ENCODE results near the gene MAGI1. TPM values are rescaled to one million over a fixed set of nuclear protein-coding genes. Genes with fewer than 3 reads are reported as not detected.

Gene MAGI1
- total and polyA plus RNA-seq, 4 donors = 5.0 to 69.2 (median 28.5) TPM

DNA sequence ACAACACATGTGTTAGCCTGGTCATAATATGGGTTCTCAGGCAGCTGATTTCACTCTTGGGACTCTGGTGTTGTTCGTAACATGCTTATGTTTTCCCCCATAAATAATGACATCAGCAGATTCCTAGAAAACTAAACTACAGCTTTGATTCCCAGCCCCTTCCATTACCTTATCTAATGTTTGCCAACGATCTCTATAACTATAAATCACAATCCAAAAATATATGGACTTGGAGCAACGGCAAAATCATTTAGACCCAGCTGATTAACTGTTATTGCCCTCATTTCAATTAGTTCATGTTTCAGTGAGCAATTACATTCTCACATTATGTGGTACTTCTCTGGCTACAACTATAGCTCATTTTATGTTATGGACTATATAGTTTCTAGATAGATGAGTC is 531.3 kb downstream of the MAGI1 start:
- ATAC-seq (ENCODE audit: low FRiP score) (no peak), DNase-seq (no peak)
- intact Hi-C loops (cut with DNase I) = no loop called here
- no peaks in the 10 kb centered on the region for H3K27me3 ChIP-seq (ENCODE audit: control insufficient read depth in 1 of 2, insufficient read depth in 2 of 2, low read length in 1 of 2)
- WGBS, 2 donors = 58 to 59% methylated on average over 3 of the region's 3 CpGs
- no peak overlapping the region for H3K4me3 ChIP-seq (ENCODE audit: low read length in 2 of 2)
- H3K36me3 ChIP-seq (ENCODE audit: control insufficient read depth in 1 of 2, insufficient read depth in 2 of 2, low read length in 1 of 2) = no peaks in the 10 kb centered on the region
- no peaks in the 10 kb centered on the region for H3K9me3 ChIP-seq (ENCODE audit: control insufficient read depth, low read length)
- H3K4me1 ChIP-seq (ENCODE audit: control insufficient read depth in 1 of 2, insufficient read depth in 2 of 2, low read length in 2 of 2) = no peaks in the 10 kb centered on the region
- no peak overlapping the region for H3K27ac ChIP-seq (ENCODE audit: low read depth in 1 of 2, low read length in 2 of 2)

- H3K27ac ChIP-seq (ENCODE audit: low read depth in 1 of 2, low read length in 2 of 2) = no peak overlapping the region
- ATAC-seq (ENCODE audit: low FRiP score) (no peak), DNase-seq (no peak)
- H3K36me3 ChIP-seq (ENCODE audit: control insufficient read depth in 1 of 2, insufficient read depth in 2 of 2, low read length in 1 of 2) = no peaks in the 10 kb centered on the region
- H3K4me3 ChIP-seq (ENCODE audit: low read length in 2 of 2) = no peak overlapping the region
- H3K9me3 ChIP-seq (ENCODE audit: control insufficient read depth, low read length) = no peaks in the 10 kb centered on the region
- 62 to 76% methylated on average over 1 of the region's 1 CpG for WGBS, 2 donors
- H3K27me3 ChIP-seq (ENCODE audit: control insufficient read depth in 1 of 2, insufficient read depth in 2 of 2, low read length in 1 of 2) = no peaks in the 10 kb centered on the region
- H3K4me1 ChIP-seq (ENCODE audit: control insufficient read depth in 1 of 2, insufficient read depth in 2 of 2, low read length in 2 of 2) = no peaks in the 10 kb centered on the region
- intact Hi-C loops (cut with DNase I) = no loop called here
These were observed 534.9 kb downstream of the MAGI1 start for GRCh38 chr3:65503776-65504175.

GRCh38 chr3:65502526-65502925 is 536.2 kb downstream of the MAGI1 start:
- Histone ChIP-seq H3K4me1 (ENCODE audit: control insufficient read depth in 1 of 2, insufficient read depth in 2 of 2, low read length in 2 of 2) (no peaks in the 10 kb centered on the region), H3K27ac (ENCODE audit: low read depth in 1 of 2, low read length in 2 of 2) (no peak overlapping the region), H3K9me3 (ENCODE audit: control insufficient read depth, low read length) (no peaks in the 10 kb centered on the region), H3K36me3 (ENCODE audit: control insufficient read depth in 1 of 2, insufficient read depth in 2 of 2, low read length in 1 of 2) (no peaks in the 10 kb centered on the region), H3K4me3 (ENCODE audit: low read length in 2 of 2) (no peak overlapping the region), H3K27me3 (ENCODE audit: control insufficient read depth in 1 of 2, insufficient read depth in 2 of 2, low read length in 1 of 2) (no peaks in the 10 kb centered on the region)
- 93 to 94% methylated on average over 2 of the region's 2 CpGs for WGBS, 2 donors
- ATAC-seq (ENCODE audit: low FRiP score) (no peak), DNase-seq (no peak)
- intact Hi-C loops (cut with DNase I) = no loop called here

GRCh38 chr3:65500398-65501306 is 538.1 kb downstream of the MAGI1 start:
- no peak overlapping the region for H3K27ac ChIP-seq (ENCODE audit: low read depth in 1 of 2, low read length in 2 of 2)
- ATAC-seq (ENCODE audit: low FRiP score) (no peak), DNase-seq (no peak)
- H3K36me3 ChIP-seq (ENCODE audit: control insufficient read depth in 1 of 2, insufficient read depth in 2 of 2, low read length in 1 of 2) = no peaks in the 10 kb centered on the region
- H3K9me3 ChIP-seq (ENCODE audit: control insufficient read depth, low read length) = no peaks in the 10 kb centered on the region
- WGBS, 2 donors = 95% methylated on average over 6 of the region's 6 CpGs
- no peak overlapping the region for H3K4me3 ChIP-seq (ENCODE audit: low read length in 2 of 2)
- H3K27me3 ChIP-seq (ENCODE audit: control insufficient read depth in 1 of 2, insufficient read depth in 2 of 2, low read length in 1 of 2) = no peaks in the 10 kb centered on the region
- intact Hi-C loops (cut with DNase I) = no loop called here
- no peaks in the 10 kb centered on the region for H3K4me1 ChIP-seq (ENCODE audit: control insufficient read depth in 1 of 2, insufficient read depth in 2 of 2, low read length in 2 of 2)

- H3K27ac ChIP-seq (ENCODE audit: low read depth in 1 of 2, low read length in 2 of 2) = no peak overlapping the region
- ATAC-seq (ENCODE audit: low FRiP score) (no peak), DNase-seq (no peak)
- no peaks in the 10 kb centered on the region for H3K9me3 ChIP-seq (ENCODE audit: control insufficient read depth, low read length)
- intact Hi-C loops (cut with DNase I) = no loop called here
- no peak overlapping the region for H3K4me3 ChIP-seq (ENCODE audit: low read length in 2 of 2)
- no peaks in the 10 kb centered on the region for H3K27me3 ChIP-seq (ENCODE audit: control insufficient read depth in 1 of 2, insufficient read depth in 2 of 2, low read length in 1 of 2)
- 79 to 82% methylated on average over 8 of the region's 8 CpGs for WGBS, 2 donors
- no peaks in the 10 kb centered on the region for H3K36me3 ChIP-seq (ENCODE audit: control insufficient read depth in 1 of 2, insufficient read depth in 2 of 2, low read length in 1 of 2)
- H3K4me1 ChIP-seq (ENCODE audit: control insufficient read depth in 1 of 2, insufficient read depth in 2 of 2, low read length in 2 of 2) = no peaks in the 10 kb centered on the region
These were observed 540.9 kb downstream of the MAGI1 start for GRCh38 chr3:65497846-65498245.

GRCh38 chr3:65497236-65497635 is 541.5 kb downstream of the MAGI1 start:
- no peak for ATAC-seq (ENCODE audit: low FRiP score)
- no peak overlapping the region for H3K4me3 ChIP-seq (ENCODE audit: low read length in 2 of 2)
- 78 to 83% methylated on average over 2 of the region's 2 CpGs for WGBS, 2 donors
- H3K36me3 ChIP-seq (ENCODE audit: control insufficient read depth in 1 of 2, insufficient read depth in 2 of 2, low read length in 1 of 2) = no peaks in the 10 kb centered on the region
- DNase-seq = no peak
- no peaks in the 10 kb centered on the region for H3K27me3 ChIP-seq (ENCODE audit: control insufficient read depth in 1 of 2, insufficient read depth in 2 of 2, low read length in 1 of 2)
- no peaks in the 10 kb centered on the region for H3K9me3 ChIP-seq (ENCODE audit: control insufficient read depth, low read length)
- intact Hi-C loops (cut with DNase I) = no loop called here
- no peak overlapping the region for H3K27ac ChIP-seq (ENCODE audit: low read depth in 1 of 2, low read length in 2 of 2)
- H3K4me1 ChIP-seq (ENCODE audit: control insufficient read depth in 1 of 2, insufficient read depth in 2 of 2, low read length in 2 of 2) = no peaks in the 10 kb centered on the region

GRCh38 chr3:65493938-65494337 is 544.8 kb downstream of the MAGI1 start:
- Histone ChIP-seq H3K9me3 (ENCODE audit: control insufficient read depth, low read length) (no peaks in the 10 kb centered on the region), H3K4me1 (ENCODE audit: control insufficient read depth in 1 of 2, insufficient read depth in 2 of 2, low read length in 2 of 2) (no peaks in the 10 kb centered on the region), H3K4me3 (ENCODE audit: low read length in 2 of 2) (no peak overlapping the region), H3K36me3 (ENCODE audit: control insufficient read depth in 1 of 2, insufficient read depth in 2 of 2, low read length in 1 of 2) (no peaks in the 10 kb centered on the region), H3K27me3 (ENCODE audit: control insufficient read depth in 1 of 2, insufficient read depth in 2 of 2, low read length in 1 of 2) (no peaks in the 10 kb centered on the region), H3K27ac (ENCODE audit: low read depth in 1 of 2, low read length in 2 of 2) (no peak overlapping the region)
- DNase-seq = no peak
- intact Hi-C loops (cut with DNase I) = no loop called here
- ATAC-seq (ENCODE audit: low FRiP score) = no peak
- 91 to 93% methylated on average over 7 of the region's 7 CpGs for WGBS, 2 donors

DNA sequence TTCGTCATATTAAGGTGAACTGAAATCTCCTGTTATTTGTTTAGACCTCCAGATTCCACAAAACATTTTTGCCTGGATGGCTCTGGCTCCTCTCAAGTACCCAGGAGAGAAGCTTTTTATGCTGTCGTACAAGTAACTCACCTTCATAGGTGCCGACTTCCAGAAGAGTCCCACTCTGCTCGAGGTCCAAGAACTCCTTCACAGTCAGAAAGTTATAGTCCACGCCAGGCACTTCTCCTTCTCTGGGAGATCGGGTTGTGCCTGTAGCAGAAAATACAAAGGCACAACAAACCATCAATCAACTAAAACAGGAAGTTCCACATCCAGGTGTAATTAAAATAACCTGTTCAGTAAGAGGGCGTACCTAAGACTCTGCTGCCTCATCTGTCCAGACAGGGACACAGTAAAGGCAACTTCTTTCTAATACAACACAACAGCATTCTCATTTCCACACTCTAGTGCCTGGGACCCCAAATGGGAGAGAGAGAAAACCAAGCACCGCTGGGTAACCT is 545.3 kb downstream of the MAGI1 start:
- no peak for ATAC-seq (ENCODE audit: low FRiP score)
- H3K27me3 ChIP-seq (ENCODE audit: control insufficient read depth in 1 of 2, insufficient read depth in 2 of 2, low read length in 1 of 2) = no peaks in the 10 kb centered on the region
- H3K9me3 ChIP-seq (ENCODE audit: control insufficient read depth, low read length) = no peaks in the 10 kb centered on the region
- no peak for DNase-seq
- intact Hi-C loops (cut with DNase I) = no loop called here
- H3K4me3 ChIP-seq (ENCODE audit: low read length in 2 of 2) = no peak overlapping the region
- no peaks in the 10 kb centered on the region for H3K36me3 ChIP-seq (ENCODE audit: control insufficient read depth in 1 of 2, insufficient read depth in 2 of 2, low read length in 1 of 2)
- 87 to 93% methylated on average over 8 of the region's 8 CpGs for WGBS, 2 donors
- no peaks in the 10 kb centered on the region for H3K4me1 ChIP-seq (ENCODE audit: control insufficient read depth in 1 of 2, insufficient read depth in 2 of 2, low read length in 2 of 2)
- no peak overlapping the region for H3K27ac ChIP-seq (ENCODE audit: low read depth in 1 of 2, low read length in 2 of 2)

GRCh38 chr3:65492249-65492648 is 546.5 kb downstream of the MAGI1 start:
- intact Hi-C loops (cut with DNase I) = no loop called here
- Histone ChIP-seq H3K4me1 (ENCODE audit: control insufficient read depth in 1 of 2, insufficient read depth in 2 of 2, low read length in 2 of 2) (no peaks in the 10 kb centered on the region), H3K27me3 (ENCODE audit: control insufficient read depth in 1 of 2, insufficient read depth in 2 of 2, low read length in 1 of 2) (no peaks in the 10 kb centered on the region), H3K4me3 (ENCODE audit: low read length in 2 of 2) (no peak overlapping the region), H3K36me3 (ENCODE audit: control insufficient read depth in 1 of 2, insufficient read depth in 2 of 2, low read length in 1 of 2) (no peaks in the 10 kb centered on the region), H3K27ac (ENCODE audit: low read depth in 1 of 2, low read length in 2 of 2) (no peak overlapping the region), H3K9me3 (ENCODE audit: control insufficient read depth, low read length) (no peaks in the 10 kb centered on the region)
- WGBS, 2 donors = 98 to 99% methylated on average over 2 of the region's 2 CpGs
- no peak for ATAC-seq (ENCODE audit: low FRiP score)
- no peak for DNase-seq
